IMR-90 (cell line): ENCODE data around the gene POLR2E. TPM values are rescaled to one million over a fixed set of nuclear protein-coding genes. Genes with fewer than 3 reads are reported as not detected.

ENCODE experiments used
- ATAC-seq: fragments of 200-7000 bp; cut with Tn5 transposase; 2 replicates; pipeline ENCODE4 v1.9.1; 2020; ENCODE audit warnings: low read depth, mild to moderate bottlenecking, moderate library complexity
- BruUV-seq: library from RNA; stranded (reverse); fragments of 400-500 nt; replicated peaks from 2 replicates; lab custom pipeline; 2021; lab: Mats Ljungman, UMichigan
- CTCF ChIA-PET: fragments of 300-600 bp; formaldehyde crosslinking; extraction: SDS; loops from one replicate; lab custom pipeline; 2021; ENCODE audit warnings: antibody characterized with exemption; lab: Yijun Ruan, JAX
- POLR2A ChIA-PET: fragments of 300-600 bp; sonication (Branson Sonifier 250); formaldehyde crosslinking; loops from one replicate; lab custom pipeline; 2022; ENCODE audit warnings: antibody characterized with exemption; ENCODE audit not compliant: unreplicated experiment; lab: Charles Lee
- DNase-seq: peaks from one replicate; pipeline ENCODE4 v3.0.0; 2013
- H2AFZ ChIP-seq: replicated peaks from 2 replicates; pipeline ENCODE3; 2013; ENCODE audit warnings: low read length, mild to moderate bottlenecking; ENCODE audit not compliant: poor library complexity
- H2AK5ac ChIP-seq: 2 replicates; pipeline ENCODE4 v1.6.1; 2013; ENCODE audit warnings: low read depth, low read length, inconsistent platforms
- H2AK9ac ChIP-seq: replicated peaks from 2 replicates; pipeline ENCODE3; 2013; ENCODE audit warnings: mild to moderate bottlenecking, low read depth, low read length, moderate library complexity; ENCODE audit not compliant: poor library complexity
- H2BK120ac ChIP-seq: 2 replicates; pipeline ENCODE4 v1.6.1; 2013; ENCODE audit warnings: low read depth, low read length, inconsistent platforms
- H2BK15ac ChIP-seq: 3 replicates; pipeline ENCODE4 v1.6.1; 2013; ENCODE audit warnings: low read depth, low read length, inconsistent platforms
- H2BK20ac ChIP-seq: 2 replicates; pipeline ENCODE4 v1.6.1; 2013; ENCODE audit warnings: low read depth, mild to moderate bottlenecking, inconsistent platforms, low read length, moderate library complexity
- H2BK5ac ChIP-seq: 2 replicates; pipeline ENCODE4 v1.6.1; 2013; ENCODE audit warnings: mild to moderate bottlenecking, low read depth, low read length, inconsistent platforms; ENCODE audit not compliant: poor library complexity, severe bottlenecking
- H3K14ac ChIP-seq: replicated peaks from 2 replicates; pipeline ENCODE4 v1.6.1; 2013; ENCODE audit warnings: low read depth, low read length, inconsistent platforms
- H3K18ac ChIP-seq: 2 replicates; pipeline ENCODE4 v1.6.1; 2013; ENCODE audit warnings: low read depth, low read length, control low read depth
- H3K23ac ChIP-seq: 2 replicates; pipeline ENCODE4 v1.6.1; 2013; ENCODE audit warnings: low read depth, low read length, inconsistent platforms
- H3K27ac ChIP-seq: 2 replicates; pipeline ENCODE4 v1.5.1; 2013; ENCODE audit warnings: mild to moderate bottlenecking, control low read depth, low read length; ENCODE audit not compliant: insufficient read depth
- H3K27me3 ChIP-seq: 2 replicates; pipeline ENCODE4 v1.6.1; 2013; ENCODE audit warnings: low read length; ENCODE audit not compliant: control insufficient read depth, insufficient read depth
- H3K36me3 ChIP-seq: 2 replicates; pipeline ENCODE4 v1.6.1; 2013; ENCODE audit warnings: low read length, mixed read lengths; ENCODE audit not compliant: control insufficient read depth, insufficient read depth
- H3K4ac ChIP-seq: 2 replicates; pipeline ENCODE4 v1.6.1; 2013; ENCODE audit warnings: low read depth, low read length, inconsistent platforms
- H3K4me1 ChIP-seq: 2 replicates; pipeline ENCODE4 v1.6.1; 2013; ENCODE audit warnings: low read length, mixed read lengths; ENCODE audit not compliant: control insufficient read depth, insufficient read depth
- H3K4me2 ChIP-seq: 2 replicates; pipeline ENCODE4 v1.6.1; 2013; ENCODE audit warnings: low read depth, mild to moderate bottlenecking, control low read depth, low read length, moderate library complexity
- H3K4me3 ChIP-seq: 2 replicates; pipeline ENCODE4 v1.5.1; 2013; ENCODE audit warnings: low read depth, mild to moderate bottlenecking, control low read depth, low read length, moderate library complexity; ENCODE audit not compliant: insufficient read depth
- H3K56ac ChIP-seq: 2 replicates; pipeline ENCODE4 v1.6.1; 2013; ENCODE audit warnings: low read length, inconsistent platforms; ENCODE audit not compliant: insufficient read depth; ENCODE audit errors: extremely low read depth
- H3K79me1 ChIP-seq, 2 experiments: 2 replicates each; pipeline ENCODE4 v1.6.1; 2013; ENCODE audit warnings: low read length in 2 of 2, inconsistent platforms in 1 of 2, low read depth in 1 of 2
- H3K9ac ChIP-seq: 2 replicates; pipeline ENCODE4 v1.6.1; 2013; ENCODE audit warnings: low read depth, low read length, control low read depth
- H3K9me1 ChIP-seq: 2 replicates; pipeline ENCODE4 v1.6.1; 2013; ENCODE audit warnings: low read length, inconsistent platforms; ENCODE audit not compliant: insufficient read depth
- H3K9me3 ChIP-seq: 2 replicates; pipeline ENCODE4 v1.6.1; 2013; ENCODE audit warnings: low read length; ENCODE audit not compliant: control insufficient read depth, insufficient read depth
- H4K20me1 ChIP-seq: 2 replicates; pipeline ENCODE4 v1.6.1; 2013; ENCODE audit warnings: low read length, inconsistent platforms; ENCODE audit not compliant: insufficient read depth
- H4K5ac ChIP-seq: 2 replicates; pipeline ENCODE4 v1.6.1; 2013; ENCODE audit warnings: mild to moderate bottlenecking, low read depth, low read length, control low read depth
- H4K8ac ChIP-seq, 2 experiments: 2 replicates each; pipeline ENCODE4 v1.6.1; 2013; ENCODE audit warnings: low read depth in 2 of 2, low read length in 2 of 2, control low read depth in 1 of 2, inconsistent platforms in 1 of 2
- H4K91ac ChIP-seq: 2 replicates; pipeline ENCODE4 v1.6.1; 2013; ENCODE audit warnings: low read depth, low read length, inconsistent platforms; ENCODE audit not compliant: insufficient read depth
- BHLHE40 ChIP-seq: fragments of 150-350 bp; IDR thresholded peaks from 2 replicates; pipeline ENCODE4 v1.6.1; 2016; ENCODE audit warnings: mild to moderate bottlenecking, low read depth, low read length
- CEBPB ChIP-seq: IDR thresholded peaks from 2 replicates; pipeline ENCODE4 v1.6.1; 2012; ENCODE audit warnings: low read depth, low read length, improper control_type of control experiment
- CHD1 ChIP-seq: IDR thresholded peaks from 2 replicates; pipeline ENCODE4 v1.6.1; 2012; ENCODE audit warnings: low read depth, low read length, improper control_type of control experiment
- FOS ChIP-seq: fragments of 150-350 bp; IDR thresholded peaks from 2 replicates; pipeline ENCODE4 v1.6.1; 2016; ENCODE audit warnings: low read depth, low read length
- MAFK ChIP-seq: IDR thresholded peaks from 2 replicates; pipeline ENCODE4 v1.6.1; 2012; ENCODE audit warnings: low read depth, low read length, improper control_type of control experiment
- MAZ ChIP-seq: IDR thresholded peaks from 2 replicates; pipeline ENCODE4 v1.6.1; 2012; ENCODE audit warnings: low read depth, mild to moderate bottlenecking, low read length, improper control_type of control experiment, moderate library complexity, borderline replicate concordance
- MXI1 ChIP-seq: IDR thresholded peaks from 2 replicates; pipeline ENCODE4 v1.6.1; 2012; ENCODE audit warnings: low read depth, mild to moderate bottlenecking, low read length, moderate library complexity, borderline replicate concordance
- NFE2L2 ChIP-seq: fragments of 150-350 bp; IDR thresholded peaks from 2 replicates; pipeline ENCODE4 v1.6.1; 2016; ENCODE audit warnings: low read depth, mild to moderate bottlenecking, low read length
- RAD21 ChIP-seq: IDR thresholded peaks from 2 replicates; pipeline ENCODE4 v1.6.1; 2012; ENCODE audit warnings: low read length, improper control_type of control experiment
- RCOR1 ChIP-seq: IDR thresholded peaks from 2 replicates; pipeline ENCODE4 v1.6.1; 2012; ENCODE audit warnings: mild to moderate bottlenecking, low read length, improper control_type of control experiment; ENCODE audit not compliant: insufficient replicate concordance
- RFX5 ChIP-seq: IDR thresholded peaks from 2 replicates; pipeline ENCODE4 v1.8.0; 2012; ENCODE audit warnings: low read depth, mild to moderate bottlenecking, low read length, moderate library complexity
- SMC3 ChIP-seq: fragments of 150-350 bp; IDR thresholded peaks from 2 replicates; pipeline ENCODE4 v1.6.1; 2016; ENCODE audit warnings: low read depth, mild to moderate bottlenecking, antibody characterized with exemption, low read length, moderate library complexity
- WGBS, 2 experiments: methylation state at CpG; one replicate each; pipeline versions ENCODE4 v1.1.5 to v1.1.7; 2013; ENCODE audit warnings: missing lambda C conversion rate in 2 of 2; ENCODE audit not compliant: insufficient read length in 1 of 2; ENCODE audit errors: extremely low coverage in 2 of 2; 5-methylcytosine and 5-hydroxymethylcytosine counted together
- dilution Hi-C: fragments of 300-500 bp; cut with HindIII; formaldehyde crosslinking; loops from one replicate; pipeline ENCODE4 v1.14.3; 2018; ENCODE audit warnings: low sequenced_read_pairs; ENCODE audit not compliant: unreplicated experiment
- in situ Hi-C: fragments of 300-500 bp; cut with MboI; formaldehyde crosslinking; loops from 3 replicates; pipeline ENCODE4 v1.14.3; 2019; ENCODE audit warnings: low sequenced_read_pairs, inconsistent platforms, mixed read lengths
- intact Hi-C: fragments of 100-400 bp; cut with micrococcal nuclease; formaldehyde crosslinking; loops from 2 replicates; pipeline ENCODE4 v1.10.0; 2022
- polyA plus RNA-seq, 3 experiments: library from polyadenylated mRNA; depleted of rRNA; stranded (reverse); fragments of >200 nt; gene quantifications; 2 replicates each; pipeline ENCODE4 v1.2.3, GENCODE V29; 2012; ENCODE audit warnings: low replicate concordance in 1 of 3
- total RNA-seq: library from RNA; depleted of rRNA; stranded (reverse); fragments of >200 nt; gene quantifications from 2 replicates; pipeline ENCODE4 v1.2.3, GENCODE V29; 2012
- TF ChIP-seq, protein P1 (sequence below): fragments of 150-350 bp; IDR thresholded peaks from 2 replicates; pipeline ENCODE4 v1.6.1; 2017; ENCODE audit warnings: mild to moderate bottlenecking, antibody characterized with exemption, low read length, low read depth
- TF ChIP-seq, protein P2 (sequence below): conservative IDR thresholded peaks from 2 replicates; pipeline ENCODE4 v1.5.1; 2012; ENCODE audit warnings: mild to moderate bottlenecking, low read depth, low read length, improper control_type of control experiment
- TF ChIP-seq, protein P3 (sequence below): fragments of 150-350 bp; IDR thresholded peaks from 2 replicates; pipeline ENCODE4 v1.6.1; 2016; ENCODE audit warnings: low read depth, mild to moderate bottlenecking, low read length, moderate library complexity, borderline replicate concordance

The POLR2E gene
- total and polyA plus RNA-seq, 2 of the 4 experiments (the other 2 are of a cell fraction): 294 to 391 TPM

DNA sequence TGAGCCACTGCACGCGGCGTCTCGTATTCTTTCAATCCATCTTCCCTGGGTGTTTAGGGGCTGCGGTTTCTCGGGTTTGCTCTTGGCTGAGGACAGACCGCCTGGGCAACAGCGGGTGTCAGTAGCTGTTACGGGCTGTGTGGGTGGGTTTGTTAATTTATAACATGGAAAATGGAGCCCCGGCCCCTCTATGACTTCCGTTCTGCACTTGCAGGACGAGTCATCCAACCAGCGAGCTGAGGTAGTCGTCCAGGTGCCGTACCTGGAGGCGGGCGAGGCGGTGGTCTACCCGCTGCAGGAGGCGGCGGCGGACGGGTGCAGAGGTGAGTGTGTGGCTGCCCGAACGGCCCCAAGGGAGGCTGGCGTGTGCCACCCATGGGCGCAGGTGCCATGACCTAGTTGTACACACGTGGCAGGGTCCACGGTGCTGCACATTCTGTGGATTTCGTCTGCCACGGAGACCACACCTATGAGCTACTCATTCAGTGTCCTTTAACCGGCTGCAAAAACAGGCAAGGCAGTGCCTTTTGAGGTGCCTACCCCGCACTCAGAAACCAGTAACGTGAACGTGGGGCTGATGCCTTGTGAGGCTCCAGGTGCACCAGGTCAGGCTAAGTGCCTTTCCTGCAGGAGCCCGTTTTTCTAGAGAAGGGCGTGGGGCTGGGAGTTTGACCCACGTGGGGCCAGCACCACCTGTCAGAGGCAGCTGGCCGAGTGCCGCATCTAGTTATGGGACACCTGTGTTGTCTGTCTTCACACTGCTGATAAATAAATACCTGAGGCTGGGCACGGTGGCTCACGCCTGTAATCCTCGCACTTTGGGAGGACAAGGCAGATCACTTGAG lies 10.9 kb downstream of the POLR2E start:
- dilution Hi-C loops: no loop called here
- Histone ChIP-seq H3K27ac (no peak overlapping the region), H3K14ac (no peak overlapping the region), H2AK9ac (no peak overlapping the region), H3K23ac (no peak overlapping the region), H3K56ac (no peak overlapping the region), H2BK120ac (no peak overlapping the region), H3K18ac (no peak overlapping the region), H4K8ac (no peak overlapping the region), H3K4ac (no peak overlapping the region), H3K9me1 (no peaks in the 10 kb centered on the region), H3K4me2 (no peak overlapping the region), H2BK15ac (no peak overlapping the region), H2BK5ac (no peak overlapping the region), H4K20me1 (peaks cover 10% of the 10 kb centered on the region; the same call in 1 of the 2 replicates), H4K5ac (no peak overlapping the region), H2BK20ac (no peak overlapping the region), H2AFZ (no peak overlapping the region), H3K9ac (no peak overlapping the region), H3K9me3 (no peaks in the 10 kb centered on the region), H2AK5ac (no peak overlapping the region), H3K4me1 (no peaks in the 10 kb centered on the region), H4K91ac (no peak overlapping the region), H3K27me3 (no peaks in the 10 kb centered on the region), H3K36me3 (peaks cover 22% of the 10 kb centered on the region), H3K4me3 (no peak overlapping the region), H3K79me1 (no peaks in the 10 kb centered on the region; a peak in 1 of 4 replicates)
- DNase-seq (no peak), ATAC-seq (no peak)
- in situ Hi-C loops: no loop called here
- ChIA-PET CTCF (no interaction called here), POLR2A (no interaction called here)
- intact Hi-C loops: no loop called here
- WGBS, 2 experiments: 91% methylated on average over 29 of the region's 43 CpGs; no CpG with 5 or more reads in 1 of the 2 experiments
- no TSS peak for BruUV-seq
- TF ChIP-seq, protein P1, sequence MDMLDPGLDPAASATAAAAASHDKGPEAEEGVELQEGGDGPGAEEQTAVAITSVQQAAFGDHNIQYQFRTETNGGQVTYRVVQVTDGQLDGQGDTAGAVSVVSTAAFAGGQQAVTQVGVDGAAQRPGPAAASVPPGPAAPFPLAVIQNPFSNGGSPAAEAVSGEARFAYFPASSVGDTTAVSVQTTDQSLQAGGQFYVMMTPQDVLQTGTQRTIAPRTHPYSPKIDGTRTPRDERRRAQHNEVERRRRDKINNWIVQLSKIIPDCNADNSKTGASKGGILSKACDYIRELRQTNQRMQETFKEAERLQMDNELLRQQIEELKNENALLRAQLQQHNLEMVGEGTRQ: no peak
- TF ChIP-seq RFX5 (no peak), CEBPB (no peak), FOS (no peak), BHLHE40 (no peak), MXI1 (no peak), MAFK (no peak), RAD21 (no peak), RCOR1 (no peak), NFE2L2 (no peak), MAZ (no peak), SMC3 (no peak), CHD1 (no peak)
- TF ChIP-seq, protein P2, sequence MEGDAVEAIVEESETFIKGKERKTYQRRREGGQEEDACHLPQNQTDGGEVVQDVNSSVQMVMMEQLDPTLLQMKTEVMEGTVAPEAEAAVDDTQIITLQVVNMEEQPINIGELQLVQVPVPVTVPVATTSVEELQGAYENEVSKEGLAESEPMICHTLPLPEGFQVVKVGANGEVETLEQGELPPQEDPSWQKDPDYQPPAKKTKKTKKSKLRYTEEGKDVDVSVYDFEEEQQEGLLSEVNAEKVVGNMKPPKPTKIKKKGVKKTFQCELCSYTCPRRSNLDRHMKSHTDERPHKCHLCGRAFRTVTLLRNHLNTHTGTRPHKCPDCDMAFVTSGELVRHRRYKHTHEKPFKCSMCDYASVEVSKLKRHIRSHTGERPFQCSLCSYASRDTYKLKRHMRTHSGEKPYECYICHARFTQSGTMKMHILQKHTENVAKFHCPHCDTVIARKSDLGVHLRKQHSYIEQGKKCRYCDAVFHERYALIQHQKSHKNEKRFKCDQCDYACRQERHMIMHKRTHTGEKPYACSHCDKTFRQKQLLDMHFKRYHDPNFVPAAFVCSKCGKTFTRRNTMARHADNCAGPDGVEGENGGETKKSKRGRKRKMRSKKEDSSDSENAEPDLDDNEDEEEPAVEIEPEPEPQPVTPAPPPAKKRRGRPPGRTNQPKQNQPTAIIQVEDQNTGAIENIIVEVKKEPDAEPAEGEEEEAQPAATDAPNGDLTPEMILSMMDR: no peak
- TF ChIP-seq, protein P3, sequence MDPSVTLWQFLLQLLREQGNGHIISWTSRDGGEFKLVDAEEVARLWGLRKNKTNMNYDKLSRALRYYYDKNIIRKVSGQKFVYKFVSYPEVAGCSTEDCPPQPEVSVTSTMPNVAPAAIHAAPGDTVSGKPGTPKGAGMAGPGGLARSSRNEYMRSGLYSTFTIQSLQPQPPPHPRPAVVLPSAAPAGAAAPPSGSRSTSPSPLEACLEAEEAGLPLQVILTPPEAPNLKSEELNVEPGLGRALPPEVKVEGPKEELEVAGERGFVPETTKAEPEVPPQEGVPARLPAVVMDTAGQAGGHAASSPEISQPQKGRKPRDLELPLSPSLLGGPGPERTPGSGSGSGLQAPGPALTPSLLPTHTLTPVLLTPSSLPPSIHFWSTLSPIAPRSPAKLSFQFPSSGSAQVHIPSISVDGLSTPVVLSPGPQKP: no peak
